GM12874 (cell line): ENCODE measurements around the gene CHCT1.
A peak's percentile ranks its signal among the peaks of the same experiment; 100 is the strongest.

Experiments
- TF ChIP-seq, protein P1 (sequence below): IDR thresholded peaks from 2 replicates; pipeline ENCODE4 v1.5.1; 2011; ENCODE audit warnings: low read depth, mild to moderate bottlenecking, control low read depth, low read length, moderate library complexity; ENCODE audit not compliant: insufficient read depth

The CHCT1 gene

DNA sequence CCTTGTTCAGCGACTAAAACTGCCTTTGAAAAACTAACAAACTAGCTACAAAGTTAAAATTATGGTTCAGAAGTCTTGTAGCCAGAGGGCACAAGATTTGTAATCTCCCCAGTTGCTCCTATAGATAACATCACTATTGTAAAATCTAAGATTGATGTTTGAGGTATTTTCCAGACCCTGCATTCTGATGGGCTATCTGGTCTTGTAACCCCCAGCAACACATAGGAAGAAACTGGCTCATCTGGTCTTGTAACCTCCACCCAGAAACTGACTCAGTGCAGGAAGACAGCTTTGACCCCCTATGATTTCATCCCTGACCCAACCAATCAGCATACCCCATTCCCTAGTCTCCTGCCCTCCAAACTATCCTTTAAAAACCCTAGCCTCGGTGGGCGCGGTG lies 12.3 kb upstream of the CHCT1 start:
- TF ChIP-seq, protein P1, sequence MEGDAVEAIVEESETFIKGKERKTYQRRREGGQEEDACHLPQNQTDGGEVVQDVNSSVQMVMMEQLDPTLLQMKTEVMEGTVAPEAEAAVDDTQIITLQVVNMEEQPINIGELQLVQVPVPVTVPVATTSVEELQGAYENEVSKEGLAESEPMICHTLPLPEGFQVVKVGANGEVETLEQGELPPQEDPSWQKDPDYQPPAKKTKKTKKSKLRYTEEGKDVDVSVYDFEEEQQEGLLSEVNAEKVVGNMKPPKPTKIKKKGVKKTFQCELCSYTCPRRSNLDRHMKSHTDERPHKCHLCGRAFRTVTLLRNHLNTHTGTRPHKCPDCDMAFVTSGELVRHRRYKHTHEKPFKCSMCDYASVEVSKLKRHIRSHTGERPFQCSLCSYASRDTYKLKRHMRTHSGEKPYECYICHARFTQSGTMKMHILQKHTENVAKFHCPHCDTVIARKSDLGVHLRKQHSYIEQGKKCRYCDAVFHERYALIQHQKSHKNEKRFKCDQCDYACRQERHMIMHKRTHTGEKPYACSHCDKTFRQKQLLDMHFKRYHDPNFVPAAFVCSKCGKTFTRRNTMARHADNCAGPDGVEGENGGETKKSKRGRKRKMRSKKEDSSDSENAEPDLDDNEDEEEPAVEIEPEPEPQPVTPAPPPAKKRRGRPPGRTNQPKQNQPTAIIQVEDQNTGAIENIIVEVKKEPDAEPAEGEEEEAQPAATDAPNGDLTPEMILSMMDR: no peak

DNA sequence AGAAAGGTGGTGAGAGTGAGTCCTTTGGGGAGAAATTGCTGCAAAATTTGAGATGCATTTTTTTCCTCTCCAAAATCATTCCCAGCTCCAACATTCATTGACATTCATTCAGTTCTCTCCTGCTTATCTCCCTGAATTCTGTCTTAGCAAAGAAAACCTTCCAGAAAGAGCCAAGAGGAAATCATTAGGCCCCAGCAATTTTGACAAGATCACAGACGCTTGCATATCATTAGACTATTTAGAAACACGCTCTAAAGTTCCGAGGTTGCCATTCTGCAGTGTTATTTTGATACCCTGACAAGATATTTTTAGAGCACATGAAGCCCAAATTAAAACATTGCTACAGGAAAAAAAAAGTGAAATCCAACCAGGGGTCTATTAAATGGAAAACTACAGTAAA lies 9.6 kb upstream of the CHCT1 start:
- TF ChIP-seq, protein P1: no peak

DNA sequence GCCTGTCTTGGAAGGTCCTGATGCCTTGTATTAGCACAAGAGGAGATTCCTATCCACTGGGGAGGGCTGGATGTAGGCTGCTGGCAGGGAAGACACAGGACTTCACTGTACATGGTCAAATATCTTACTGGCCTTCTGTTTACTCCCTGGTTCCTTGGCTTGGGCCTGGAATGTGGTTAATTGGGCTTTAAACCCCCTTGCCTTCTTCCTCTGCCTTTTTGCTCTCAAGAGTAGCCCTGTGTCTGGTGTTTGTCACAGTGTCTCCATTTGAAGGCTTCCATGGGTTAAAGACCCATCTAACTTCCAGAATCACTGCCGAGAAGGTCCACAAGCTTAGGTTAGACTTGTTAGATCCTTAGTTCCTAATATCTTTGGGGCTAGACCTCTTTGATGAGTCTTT lies 7.1 kb upstream of the CHCT1 start:
- TF ChIP-seq, protein P1: no peak

DNA sequence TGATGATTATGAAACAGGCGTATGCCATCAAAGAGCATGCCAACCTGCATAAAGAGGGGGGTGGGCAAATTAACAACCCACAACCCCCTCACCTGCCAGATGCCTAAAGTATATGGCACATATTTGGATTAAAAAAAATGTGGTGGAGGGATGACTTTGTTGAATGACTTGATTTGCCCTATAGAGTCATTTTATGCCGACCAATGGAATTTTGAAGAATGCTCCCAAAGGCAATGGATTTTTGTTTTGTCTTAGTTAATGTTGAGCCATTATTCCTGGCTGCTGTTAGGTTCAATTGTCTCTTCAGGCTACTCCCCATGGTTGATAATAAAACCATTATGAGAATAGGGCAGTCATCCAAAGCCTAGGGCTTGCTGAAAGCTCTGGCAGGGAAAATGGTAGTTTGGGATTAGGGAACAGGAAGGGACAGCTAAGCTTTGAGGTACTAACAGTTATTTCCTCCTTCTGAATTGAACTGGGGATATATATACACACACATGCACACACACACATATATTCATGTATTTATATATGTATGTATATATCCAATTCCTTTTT lies 5.8 kb upstream of the CHCT1 start:
- TF ChIP-seq, protein P1: no peak

DNA sequence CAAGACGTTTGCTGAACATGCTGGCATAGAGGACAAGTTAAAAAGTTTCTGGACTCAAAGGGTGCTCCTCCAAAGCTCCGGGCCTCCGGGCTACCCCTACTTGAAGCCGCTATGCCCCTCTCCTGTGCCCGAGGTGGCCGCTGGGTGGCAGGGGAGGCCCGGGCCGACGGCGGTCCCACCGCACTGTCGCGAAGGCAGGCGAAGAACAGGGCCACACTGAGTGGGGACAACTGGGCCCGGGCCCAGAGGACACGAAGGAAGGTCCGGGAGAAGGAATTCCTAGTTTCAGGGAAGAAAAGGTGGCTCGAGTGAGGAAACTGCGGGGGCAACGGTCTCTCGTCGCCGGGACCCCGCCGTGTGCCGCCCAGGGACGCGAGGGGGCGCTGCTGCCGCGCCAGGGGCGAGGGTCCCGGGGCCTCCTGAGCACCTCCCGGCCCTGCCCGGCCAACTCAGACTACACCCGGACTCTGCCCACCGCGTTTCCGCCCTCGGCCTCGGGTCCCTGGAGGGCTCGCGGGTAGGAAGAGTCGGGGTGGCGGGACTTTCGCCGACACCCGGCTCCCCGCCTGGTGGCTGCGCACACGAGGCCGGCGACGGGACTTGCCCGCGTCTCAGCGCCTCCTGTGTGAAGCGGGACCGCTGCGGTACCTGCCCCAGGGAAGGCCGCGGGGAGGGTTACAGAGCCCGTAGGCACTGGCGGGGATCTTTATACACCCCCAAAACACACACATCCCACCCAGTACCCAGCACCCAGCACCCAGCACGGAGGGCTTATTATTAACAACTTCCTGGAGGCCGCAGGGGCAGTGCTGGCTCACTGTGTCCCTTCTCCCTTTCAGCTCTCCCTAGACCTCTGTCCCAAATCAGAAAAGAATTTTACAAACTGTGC lies 772 bp upstream of the CHCT1 start:
- TF ChIP-seq, protein P1: peak; percentile 86

DNA sequence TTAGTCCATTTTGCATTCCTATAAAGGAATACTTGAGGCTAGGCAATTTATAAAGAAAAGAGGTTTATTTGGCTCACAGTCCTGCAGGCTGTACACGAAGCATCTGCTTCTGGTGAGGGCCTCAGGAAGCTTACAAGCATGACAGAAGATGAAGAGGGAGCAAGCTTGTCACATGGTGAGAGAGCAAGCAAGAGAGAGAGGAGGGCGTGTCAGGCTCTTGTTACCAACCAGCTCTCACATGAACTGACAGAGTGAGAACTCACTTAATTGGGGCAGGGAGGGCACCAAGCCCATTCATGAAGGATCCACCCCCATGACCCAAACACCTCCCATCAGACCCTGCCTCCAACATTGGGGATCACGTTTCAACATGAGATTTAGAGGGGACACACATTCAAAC lies 1.6 kb downstream of the CHCT1 start:
- TF ChIP-seq, protein P1: no peak

DNA sequence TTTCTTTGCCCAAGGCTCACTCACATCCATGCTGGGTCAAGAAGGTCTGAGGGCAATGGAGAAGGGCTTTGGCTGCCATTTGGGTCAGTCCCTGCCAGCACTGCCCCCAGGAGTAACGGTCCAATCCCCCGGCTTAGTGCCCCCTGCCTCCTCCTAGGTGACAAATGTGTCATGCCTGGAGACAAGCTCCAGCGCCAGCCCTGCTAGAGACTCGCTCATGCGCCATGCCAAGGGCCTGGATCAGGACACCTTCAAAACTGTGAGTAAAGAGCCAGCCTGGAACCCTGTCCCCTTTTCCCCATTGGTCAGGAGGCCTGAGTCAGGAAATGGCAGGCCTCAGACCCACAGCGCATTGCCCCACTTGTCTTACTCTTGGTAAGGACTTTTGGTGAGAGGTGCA lies 3.3 kb downstream of the CHCT1 start:
- TF ChIP-seq, protein P1: no peak
